ENCODE results near the gene CDH23. TPM values are rescaled to one million over a fixed set of nuclear protein-coding genes. Genes with fewer than 3 reads are reported as not detected.

The CDH23 gene
- total RNA-seq, 1 experiment from 2014 or later = not detected

- no peak for TF ChIP-seq CTCF (conservative IDR thresholded peaks at IDR 0.05; ENCODE audit: low read depth, low read length)
- no peak for TF ChIP-seq EZH2 (IDR thresholded peaks at IDR 0.05; ENCODE audit: low read length, unreplicated experiment)
- TF ChIP-seq EZH2phosphoT487 (IDR thresholded peaks at IDR 0.05; ENCODE audit: borderline replicate concordance, low read length) = no peak
Measured at GRCh38 chr10:71437537-71438092, 40.9 kb downstream of the CDH23 start.

GRCh38 chr10:71438761-71439160 lies 42.0 kb downstream of the CDH23 start:
- no peak overlapping the region for H2AFZ ChIP-seq (ENCODE audit: low read length)
- H4K20me1 ChIP-seq (ENCODE audit: low read length) = no peaks in the 10 kb centered on the region
- no peak overlapping the region for H3K4me3 ChIP-seq (ENCODE audit: low read length)
- BruUV-seq (replicated peaks) = no TSS peak
- no peak overlapping the region for H3K27ac ChIP-seq (ENCODE audit: low read length)
- no peaks in the 10 kb centered on the region for H3K79me2 ChIP-seq (ENCODE audit: low read length)
- no peaks in the 10 kb centered on the region for H3K36me3 ChIP-seq (ENCODE audit: low read depth, low read length)
- H3K4me2 ChIP-seq (ENCODE audit: low read length) = no peak overlapping the region
- DNase-seq (no peak), ATAC-seq (no peak)
- H3K9ac ChIP-seq (ENCODE audit: low read length) = no peak overlapping the region
- H3K9me3 ChIP-seq (ENCODE audit: low read length) = no peaks in the 10 kb centered on the region
- no peaks in the 10 kb centered on the region for H3K9me2 ChIP-seq (replicated peaks; ENCODE audit: low read length)
- intact Hi-C loops (cut with micrococcal nuclease) = no loop called here
- no peaks in the 10 kb centered on the region for H3F3A ChIP-seq (ENCODE audit: low read length, unreplicated experiment)
- TF ChIP-seq EZH2phosphoT487 (IDR thresholded peaks at IDR 0.05; ENCODE audit: borderline replicate concordance, low read length) = no peak
- no peak for TF ChIP-seq CTCF (conservative IDR thresholded peaks at IDR 0.05; ENCODE audit: low read depth, low read length)
- no peak for TF ChIP-seq EZH2 (IDR thresholded peaks at IDR 0.05; ENCODE audit: low read length, unreplicated experiment)
- POLR2A ChIA-PET (ENCODE audit: unreplicated experiment) = no interaction called here
- CTCF ChIA-PET = no interaction called here
- H3K27me3 ChIP-seq (ENCODE audit: low read length) = no peaks in the 10 kb centered on the region
- no peaks in the 10 kb centered on the region for H3K4me1 ChIP-seq (ENCODE audit: insufficient read depth, low read length)

More at GRCh38 chr10:71437537-71438092, 40.9 kb downstream of the CDH23 start:
- CTCF ChIA-PET = no interaction called here
- POLR2A ChIA-PET (ENCODE audit: unreplicated experiment) = no interaction called here
- no peaks in the 10 kb centered on the region for H4K20me1 ChIP-seq (ENCODE audit: low read length)
- no peak overlapping the region for H3K9ac ChIP-seq (ENCODE audit: low read length)
- intact Hi-C loops (cut with micrococcal nuclease) = no loop called here
- no peak overlapping the region for H3K4me2 ChIP-seq (ENCODE audit: low read length)
- no peak overlapping the region for H3K27ac ChIP-seq (ENCODE audit: low read length)
- H3K9me2 ChIP-seq (replicated peaks; ENCODE audit: low read length) = no peaks in the 10 kb centered on the region
- H3F3A ChIP-seq (ENCODE audit: low read length, unreplicated experiment) = no peaks in the 10 kb centered on the region
- ATAC-seq = no peak
- no TSS peak for BruUV-seq (replicated peaks)
- no peak overlapping the region for H3K4me3 ChIP-seq (ENCODE audit: low read length)
- no peaks in the 10 kb centered on the region for H3K9me3 ChIP-seq (ENCODE audit: low read length)
- no peaks in the 10 kb centered on the region for H3K36me3 ChIP-seq (ENCODE audit: low read depth, low read length)
- no peak for DNase-seq
- no peaks in the 10 kb centered on the region for H3K79me2 ChIP-seq (ENCODE audit: low read length)
- H2AFZ ChIP-seq (ENCODE audit: low read length) = no peak overlapping the region
- H3K4me1 ChIP-seq (ENCODE audit: insufficient read depth, low read length) = no peaks in the 10 kb centered on the region
- H3K27me3 ChIP-seq (ENCODE audit: low read length) = no peaks in the 10 kb centered on the region

GRCh38 chr10:71439670-71440425 lies 43.1 kb downstream of the CDH23 start:
- no peak for DNase-seq
- Histone ChIP-seq H2AFZ (ENCODE audit: low read length) (no peak overlapping the region), H3K4me3 (ENCODE audit: low read length) (no peak overlapping the region), H3K9ac (ENCODE audit: low read length) (no peak overlapping the region), H3K27me3 (ENCODE audit: low read length) (no peaks in the 10 kb centered on the region), H4K20me1 (ENCODE audit: low read length) (no peaks in the 10 kb centered on the region), H3K9me2 (replicated peaks; ENCODE audit: low read length) (no peaks in the 10 kb centered on the region), H3K27ac (ENCODE audit: low read length) (no peak overlapping the region), H3K4me2 (ENCODE audit: low read length) (no peak overlapping the region), H3K9me3 (ENCODE audit: low read length) (no peaks in the 10 kb centered on the region), H3F3A (ENCODE audit: low read length, unreplicated experiment) (no peaks in the 10 kb centered on the region), H3K4me1 (ENCODE audit: insufficient read depth, low read length) (no peaks in the 10 kb centered on the region), H3K36me3 (ENCODE audit: low read depth, low read length) (no peaks in the 10 kb centered on the region), H3K79me2 (ENCODE audit: low read length) (no peaks in the 10 kb centered on the region)
- ATAC-seq = no peak
- intact Hi-C loops (cut with micrococcal nuclease) = no loop called here
- TF ChIP-seq CTCF (conservative IDR thresholded peaks at IDR 0.05; ENCODE audit: low read depth, low read length) (no peak), EZH2 (IDR thresholded peaks at IDR 0.05; ENCODE audit: low read length, unreplicated experiment) (no peak), EZH2phosphoT487 (IDR thresholded peaks at IDR 0.05; ENCODE audit: borderline replicate concordance, low read length) (no peak)
- no TSS peak for BruUV-seq (replicated peaks)
- CTCF ChIA-PET = no interaction called here
- POLR2A ChIA-PET (ENCODE audit: unreplicated experiment) = no interaction called here
